Thoracic aorta (tissue), 2 donors: ENCODE data around the gene OR8A1. TPM values are rescaled to one million over a fixed set of nuclear protein-coding genes. Genes with fewer than 3 reads are reported as not detected.

Source experiments
- ATAC-seq: fragments of 150-250 bp; one replicate; pipeline ENCODE4 v1.8.0; 2017; ENCODE audit warnings: low read depth; ENCODE audit not compliant: insufficient number of reproducible peaks, low FRiP score
- DNase-seq: peaks from one replicate; pipeline ENCODE4 v3.0.0-alpha.2; 2020; ENCODE audit warnings: low spot score
- H3K27ac ChIP-seq, 2 donors: fragments of 200-600 bp; sonication (generic); 1 replicate in 1 of 2; 2 replicates in 1 of 2; pipeline ENCODE4 v1.5.1; 2016; ENCODE audit warnings: mild to moderate bottlenecking in 2 of 2, moderate library complexity in 2 of 2
- H3K27me3 ChIP-seq: fragments of 200-600 bp; sonication (generic); replicated peaks from 2 replicates; pipeline ENCODE4 v1.6.0; 2016; ENCODE audit warnings: mild to moderate bottlenecking; ENCODE audit not compliant: insufficient read depth
- H3K36me3 ChIP-seq: fragments of 200-600 bp; sonication (generic); one replicate; pipeline ENCODE4 v1.5.1; 2016
- H3K4me1 ChIP-seq, 2 donors: fragments of 200-600 bp; sonication (generic); 1 replicate in 1 of 2; 2 replicates in 1 of 2; pipeline versions ENCODE4 v1.5.1 to v1.6.0; 2016; ENCODE audit warnings: low read depth in 2 of 2, mild to moderate bottlenecking in 1 of 2; ENCODE audit not compliant: control insufficient read depth in 1 of 2
- H3K4me3 ChIP-seq: fragments of 200-600 bp; sonication (generic); 2 replicates; pipeline ENCODE4 v1.5.1; 2016; ENCODE audit warnings: mild to moderate bottlenecking
- H3K9me3 ChIP-seq: fragments of 200-600 bp; sonication (generic); 2 replicates; pipeline ENCODE4 v1.5.1; 2016
- total RNA-seq, 2 donors: library from RNA; depleted of rRNA; stranded (reverse); fragments of >200 nt; gene quantifications; one replicate each; pipeline versions ENCODE4 v1.1.0 to v1.2.3, GENCODE V29; 2016
- TF ChIP-seq, protein P1 (sequence below): fragments of 200-600 bp; sonication (generic); IDR thresholded peaks from one replicate; pipeline ENCODE4 v1.5.1; 2019; ENCODE audit warnings: antibody characterized with exemption

The OR8A1 gene
- total RNA-seq, 2 donors from 2014 or later: 0.81 TPM; not detected in 1

DNA sequence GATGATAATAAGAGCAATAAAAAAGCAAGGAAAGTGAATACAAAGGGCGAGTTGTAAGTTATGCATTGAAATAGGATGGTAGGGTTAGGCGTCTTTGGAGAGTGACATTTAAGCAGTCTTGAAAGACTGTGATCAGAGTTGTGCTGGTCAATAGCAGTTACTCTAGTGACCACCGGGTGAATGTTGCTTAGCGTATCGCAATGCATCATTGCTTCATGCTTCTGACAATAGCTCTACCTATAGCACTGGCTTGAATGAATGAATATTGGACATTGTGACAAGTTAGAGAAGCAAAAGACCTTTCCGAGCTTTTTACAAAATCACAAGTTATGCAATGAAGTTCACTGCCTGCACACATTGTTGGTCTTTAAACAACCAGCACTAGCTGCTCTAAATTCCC, 18.6 kb upstream of the OR8A1 start:
- H3K27ac ChIP-seq: no peak overlapping the region
- H3K4me3 ChIP-seq: no peak overlapping the region
- TF ChIP-seq, protein P1, sequence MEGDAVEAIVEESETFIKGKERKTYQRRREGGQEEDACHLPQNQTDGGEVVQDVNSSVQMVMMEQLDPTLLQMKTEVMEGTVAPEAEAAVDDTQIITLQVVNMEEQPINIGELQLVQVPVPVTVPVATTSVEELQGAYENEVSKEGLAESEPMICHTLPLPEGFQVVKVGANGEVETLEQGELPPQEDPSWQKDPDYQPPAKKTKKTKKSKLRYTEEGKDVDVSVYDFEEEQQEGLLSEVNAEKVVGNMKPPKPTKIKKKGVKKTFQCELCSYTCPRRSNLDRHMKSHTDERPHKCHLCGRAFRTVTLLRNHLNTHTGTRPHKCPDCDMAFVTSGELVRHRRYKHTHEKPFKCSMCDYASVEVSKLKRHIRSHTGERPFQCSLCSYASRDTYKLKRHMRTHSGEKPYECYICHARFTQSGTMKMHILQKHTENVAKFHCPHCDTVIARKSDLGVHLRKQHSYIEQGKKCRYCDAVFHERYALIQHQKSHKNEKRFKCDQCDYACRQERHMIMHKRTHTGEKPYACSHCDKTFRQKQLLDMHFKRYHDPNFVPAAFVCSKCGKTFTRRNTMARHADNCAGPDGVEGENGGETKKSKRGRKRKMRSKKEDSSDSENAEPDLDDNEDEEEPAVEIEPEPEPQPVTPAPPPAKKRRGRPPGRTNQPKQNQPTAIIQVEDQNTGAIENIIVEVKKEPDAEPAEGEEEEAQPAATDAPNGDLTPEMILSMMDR: no peak
- H3K9me3 ChIP-seq: no peaks in the 10 kb centered on the region
- no peak for ATAC-seq
- no peaks in the 10 kb centered on the region for H3K27me3 ChIP-seq
- no peaks in the 10 kb centered on the region for H3K4me1 ChIP-seq
- no peak for DNase-seq
- H3K36me3 ChIP-seq: no peaks in the 10 kb centered on the region

DNA sequence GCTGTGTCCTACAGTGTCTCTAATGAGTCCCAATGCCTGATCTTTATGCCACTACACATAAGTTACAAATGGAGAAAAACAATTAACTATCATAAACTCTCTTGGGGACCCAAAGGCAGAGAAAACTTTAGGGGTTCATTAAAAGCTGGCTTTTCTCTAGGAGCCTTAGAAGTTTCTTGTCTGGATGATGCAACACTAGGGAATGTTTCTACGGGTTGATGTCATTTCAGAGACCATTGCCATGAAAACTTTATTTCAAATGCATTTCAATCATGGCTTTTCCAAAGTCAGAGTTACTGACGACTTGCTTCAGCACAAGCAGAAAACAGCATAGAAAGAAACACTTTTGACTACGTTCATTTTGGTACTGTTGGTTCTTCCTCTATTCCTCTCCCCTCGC, 17.8 kb upstream of the OR8A1 start:
- H3K36me3 ChIP-seq: no peaks in the 10 kb centered on the region
- no peak for DNase-seq
- H3K4me1 ChIP-seq: no peaks in the 10 kb centered on the region
- TF ChIP-seq, protein P1: no peak
- ATAC-seq: no peak
- no peak overlapping the region for H3K4me3 ChIP-seq
- no peak overlapping the region for H3K27ac ChIP-seq
- no peaks in the 10 kb centered on the region for H3K9me3 ChIP-seq
- no peaks in the 10 kb centered on the region for H3K27me3 ChIP-seq

DNA sequence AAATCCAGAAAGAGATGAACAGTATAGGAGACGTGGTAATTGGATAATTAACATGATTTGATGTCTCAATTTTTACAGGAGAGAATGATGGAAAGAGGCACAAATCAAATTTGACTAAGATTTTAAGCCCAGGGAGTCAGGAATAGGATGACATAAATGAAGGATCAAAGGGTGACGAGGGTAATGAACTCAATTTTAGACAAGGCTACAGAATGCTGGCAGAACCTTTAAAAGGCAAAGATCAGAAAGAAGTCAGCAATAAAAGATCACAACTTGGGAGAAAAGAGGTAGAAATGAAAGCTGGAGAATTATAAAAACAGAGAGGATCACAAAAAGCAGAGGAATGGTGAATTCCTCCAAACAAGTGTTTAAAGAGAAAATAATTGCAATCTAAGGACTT, 13.0 kb upstream of the OR8A1 start:
- no peak overlapping the region for H3K4me3 ChIP-seq
- TF ChIP-seq, protein P1: no peak
- no peaks in the 10 kb centered on the region for H3K9me3 ChIP-seq
- H3K36me3 ChIP-seq: no peaks in the 10 kb centered on the region
- no peaks in the 10 kb centered on the region for H3K27me3 ChIP-seq
- H3K27ac ChIP-seq: no peak overlapping the region
- ATAC-seq (no peak), DNase-seq (no peak)
- H3K4me1 ChIP-seq: no peaks in the 10 kb centered on the region

GRCh38 chr11:124570160-124570559, 363 bp downstream of the OR8A1 start:
- H3K9me3 ChIP-seq: no peaks in the 10 kb centered on the region
- no peak overlapping the region for H3K4me3 ChIP-seq
- H3K27ac ChIP-seq: no peak overlapping the region
- ATAC-seq (no peak), DNase-seq (no peak)
- no peaks in the 10 kb centered on the region for H3K36me3 ChIP-seq
- TF ChIP-seq, protein P1: no peak
- no peaks in the 10 kb centered on the region for H3K27me3 ChIP-seq
- H3K4me1 ChIP-seq: no peaks in the 10 kb centered on the region

DNA sequence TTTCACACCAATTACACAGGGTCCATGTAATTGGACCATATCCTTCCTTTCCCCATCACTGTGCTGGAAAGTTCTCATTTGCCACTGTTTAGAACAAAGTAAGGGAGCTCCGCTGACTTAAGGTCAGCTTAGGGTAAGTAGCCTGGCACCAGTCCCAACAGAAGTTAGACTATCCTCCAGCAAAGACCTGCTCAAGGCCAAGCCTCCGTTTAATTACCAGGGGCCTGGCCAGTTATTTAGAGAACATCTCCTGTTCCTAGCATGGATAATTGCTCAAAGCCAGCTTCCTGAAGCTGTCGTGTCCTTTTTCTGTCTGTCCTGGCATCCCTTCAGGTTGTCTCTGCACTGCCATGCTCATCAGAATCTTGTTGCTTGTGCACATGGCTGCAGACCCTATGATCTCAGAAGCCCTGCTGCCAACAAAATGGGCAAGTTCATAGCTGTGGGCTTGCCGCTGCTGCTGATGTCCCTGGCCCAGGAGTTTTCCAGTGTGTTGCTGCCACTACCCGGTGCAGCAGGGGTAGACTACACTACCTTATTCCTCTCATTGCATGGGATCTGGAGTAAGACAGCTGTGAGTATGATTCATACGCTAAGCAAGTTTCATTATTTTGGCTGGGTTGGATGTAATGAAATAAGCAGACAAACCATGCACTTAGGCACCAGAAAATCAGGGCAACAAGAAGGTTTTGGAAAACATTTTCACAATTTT, 8.1 kb downstream of the OR8A1 start:
- no peak overlapping the region for H3K4me3 ChIP-seq
- no peak for ATAC-seq

More for the DNA sequence above, 8.1 kb downstream of the OR8A1 start:
- Histone ChIP-seq H3K9me3 (no peaks in the 10 kb centered on the region), H3K27me3 (no peaks in the 10 kb centered on the region), H3K27ac (no peak overlapping the region), H3K36me3 (no peaks in the 10 kb centered on the region), H3K4me1 (no peaks in the 10 kb centered on the region)
- TF ChIP-seq, protein P1: no peak
- no peak for DNase-seq
